ENCODE measurements around the gene AKAP13.

GRCh38 chr15:85475317-85475701 lies 94.9 kb downstream of the AKAP13 start:
- TF ChIP-seq CTCF (IDR thresholded peaks at IDR 0.05) (no peak), POLR2A (IDR thresholded peaks at IDR 0.05) (no peak)

Measured in testis (tissue), 2 donors.